Measurements from ENCODE around the gene UROD.
A peak's percentile ranks its signal among the peaks of the same experiment; 100 is the strongest.

Gene UROD

GRCh38 chr1:45009296-45009865 is 2.7 kb upstream of the UROD start:
- no peak for DNase-seq

GRCh38 chr1:45009956-45010854 is 1.8 kb upstream of the UROD start:
- peak; percentile 39 for DNase-seq

GRCh38 chr1:45010855-45011811 is 921 bp upstream of the UROD start, which contains the start of gene HECTD3:
Gene HECTD3 (minus strand): TSS chr1:45011324. CDS start chr1:45011257, 67 bp downstream.
- DNase-seq, result peak; percentile 42

GRCh38 chr1:45012639-45013278 is 705 bp downstream of the UROD start:
- DNase-seq, result no peak

GRCh38 chr1:45013551-45014209 is 1.6 kb downstream of the UROD start:
- DNase-seq, result no peak

GRCh38 chr1:45014321-45015028 is 2.4 kb downstream of the UROD start:
- peak; percentile 83 for DNase-seq

DNA sequence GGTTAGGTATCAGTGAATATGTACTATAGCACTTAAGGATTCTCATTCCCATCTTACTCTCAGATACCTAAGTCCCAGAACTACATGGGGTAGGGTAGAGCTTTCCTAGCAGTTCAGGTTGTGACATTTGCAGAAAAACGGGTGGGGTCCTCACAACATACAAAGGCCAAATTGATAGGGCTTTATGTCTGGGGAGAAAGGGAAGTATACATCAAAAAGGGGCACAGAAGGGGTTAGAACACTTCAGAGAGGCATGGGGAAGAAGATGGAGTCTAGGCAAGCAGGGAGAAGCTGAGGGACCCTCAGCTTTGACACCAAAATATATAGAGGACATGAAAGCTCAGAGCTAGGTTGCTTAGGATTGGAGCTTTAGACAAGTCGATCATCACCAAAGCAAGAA is 3.6 kb downstream of the UROD start:
- no peak for DNase-seq

DNA sequence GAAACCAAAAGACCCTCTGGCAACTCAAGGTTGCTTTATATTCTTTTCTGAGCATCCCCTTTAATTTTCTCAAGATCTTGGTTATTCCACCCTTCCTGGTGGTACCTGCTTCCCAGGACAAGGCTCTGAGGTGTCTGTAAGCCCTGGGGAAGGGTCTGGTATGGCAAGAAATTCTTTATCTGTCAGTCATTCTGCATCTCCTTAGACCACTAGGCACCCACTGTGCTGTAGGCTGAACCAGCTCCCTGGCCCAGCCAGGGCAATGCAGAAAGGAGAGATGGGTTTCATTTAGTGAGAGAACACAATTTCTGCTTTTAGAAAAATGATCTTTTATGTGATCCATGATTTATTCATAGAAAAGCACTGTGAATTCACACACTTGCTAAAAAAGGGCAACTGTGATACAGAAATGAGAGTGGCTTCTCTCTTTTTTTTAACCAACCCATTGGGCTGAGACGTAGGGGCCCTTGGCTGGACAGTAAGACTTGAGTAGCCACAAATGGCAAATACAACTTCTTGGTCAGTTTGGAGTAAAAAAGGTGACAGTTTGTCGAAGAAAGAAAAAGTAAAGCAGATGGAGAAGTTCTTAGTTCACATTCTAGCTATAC is 4.1 kb downstream of the UROD start:
- no peak for DNase-seq

- no peak for DNase-seq
Observed at GRCh38 chr1:45016767-45017166, 4.7 kb downstream of the UROD start.

DNA sequence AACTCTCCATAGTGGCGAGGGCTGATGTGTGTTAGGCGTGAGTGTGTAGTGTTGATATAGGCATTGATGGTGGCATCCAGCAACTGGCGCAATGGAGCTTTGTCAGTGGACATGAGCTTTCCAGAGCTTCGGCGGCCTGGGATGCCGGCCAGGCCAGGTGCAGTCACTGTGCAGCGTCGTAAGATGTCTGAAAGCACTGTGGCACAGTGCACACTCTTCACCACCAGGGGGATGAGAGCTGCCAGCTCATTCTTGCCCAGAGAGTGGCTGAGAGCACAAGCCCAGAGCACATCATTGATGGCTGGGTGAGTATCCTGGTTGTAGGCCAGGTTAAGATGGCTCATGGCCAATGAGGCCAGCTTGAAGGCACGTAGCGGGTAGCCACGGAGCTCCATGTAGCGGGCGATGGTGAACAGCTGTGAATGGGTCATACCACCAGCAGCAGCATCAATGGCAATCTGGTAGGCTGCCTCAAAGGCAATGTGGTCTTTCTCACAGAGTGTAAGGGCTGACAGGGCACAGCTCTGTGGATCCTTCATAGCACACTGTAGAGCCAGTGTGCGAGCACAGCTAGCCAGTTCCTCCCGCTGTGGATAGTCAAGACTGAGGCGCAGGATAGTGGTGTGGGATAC is 6.7 kb downstream of the UROD start:
- peak; percentile 97 for DNase-seq

DNA sequence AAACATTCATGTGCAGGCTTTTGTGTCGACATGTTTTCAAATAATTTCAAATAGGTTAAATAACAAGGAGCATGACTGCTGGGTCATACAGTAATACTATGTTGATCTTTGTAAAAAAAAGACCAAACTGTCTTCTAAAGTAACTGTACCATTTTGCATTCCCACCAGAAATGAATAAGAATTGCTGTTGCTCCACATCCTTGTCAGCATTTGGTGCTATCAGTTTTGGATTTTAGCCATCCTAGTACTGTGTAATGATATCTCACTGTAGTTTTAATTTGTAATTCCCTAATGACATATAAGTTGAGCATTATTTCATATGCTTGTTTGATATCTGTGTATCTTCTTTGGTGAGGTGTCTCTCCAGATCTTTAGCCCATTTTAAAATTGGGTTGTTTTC is 11.6 kb downstream of the UROD start:
- DNase-seq, result no peak

DNA sequence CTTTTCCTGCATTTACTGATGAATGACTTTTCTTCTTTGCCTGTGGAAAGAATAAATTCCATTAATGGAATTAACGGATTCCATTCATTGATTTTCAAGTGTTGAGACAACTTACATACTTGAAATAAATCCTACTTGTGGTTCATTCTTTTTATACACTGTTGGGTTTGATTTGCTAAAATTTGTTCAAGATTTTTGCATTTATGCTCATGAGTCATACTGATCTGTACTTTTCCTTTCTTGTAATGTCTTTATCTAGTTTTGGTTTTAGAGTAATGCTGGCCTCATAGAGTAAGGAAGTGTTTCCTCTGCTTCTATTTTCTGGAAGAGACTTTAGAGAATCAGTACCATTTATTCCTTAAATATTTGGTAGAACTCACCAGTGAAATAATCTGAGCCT is 14.4 kb downstream of the UROD start:
- DNase-seq, result no peak

GRCh38 chr1:45032837-45033236 is 20.8 kb downstream of the UROD start:
- no peak for DNase-seq

DNA sequence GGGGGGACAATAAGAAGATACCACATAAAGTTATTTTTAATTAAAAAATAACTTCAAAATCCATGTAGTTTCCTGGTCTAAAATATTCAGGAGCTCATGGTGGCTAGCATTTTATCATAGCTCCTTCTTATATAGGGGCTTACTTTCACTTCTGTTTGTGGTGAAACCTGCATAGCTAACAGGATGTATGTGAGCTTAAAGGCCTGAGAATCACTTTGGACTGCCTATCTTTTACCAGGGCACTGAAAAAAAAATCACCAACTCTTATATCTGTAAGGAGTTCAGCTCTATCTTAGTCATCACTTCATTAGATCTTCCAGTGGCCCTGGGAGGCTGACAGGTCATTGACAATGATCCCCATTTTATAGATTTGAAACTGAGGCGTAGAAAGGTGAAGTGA is 21.3 kb downstream of the UROD start:
- DNase-seq, result no peak

DNA sequence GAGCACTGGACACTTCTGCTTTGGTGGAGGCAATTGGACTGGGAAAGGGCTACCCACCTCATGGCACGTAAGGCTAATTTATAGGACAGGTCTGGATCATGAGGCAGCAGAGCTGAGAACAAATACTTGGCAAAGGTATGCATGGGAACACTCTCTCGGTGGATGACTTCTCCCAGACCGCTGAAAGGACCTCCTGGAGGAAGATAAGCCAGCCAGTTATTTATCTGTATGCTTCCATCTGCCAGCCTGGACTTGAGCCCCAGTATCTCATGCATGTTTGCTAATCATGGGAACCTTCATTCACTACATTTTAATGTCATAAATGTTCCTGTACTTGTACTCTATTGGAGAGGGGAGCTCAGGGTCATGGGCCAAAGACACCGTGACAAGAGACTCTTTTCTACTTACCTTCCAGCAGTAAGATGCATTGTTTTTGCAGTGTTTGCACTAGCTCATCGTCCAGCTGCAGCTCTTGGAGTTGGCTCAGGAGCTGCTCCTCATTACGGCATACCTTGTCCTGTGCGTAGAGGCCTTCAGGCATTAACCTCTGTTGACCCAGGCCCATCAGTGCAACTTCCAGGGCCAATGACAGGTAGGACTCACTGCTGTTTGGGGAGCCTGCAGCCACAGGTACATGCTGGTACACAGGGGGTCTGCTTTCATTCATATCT is 23.7 kb downstream of the UROD start:
- DNase-seq, result no peak

GRCh38 chr1:45037456-45037855 is 25.4 kb downstream of the UROD start:
- DNase-seq, result no peak

DNA sequence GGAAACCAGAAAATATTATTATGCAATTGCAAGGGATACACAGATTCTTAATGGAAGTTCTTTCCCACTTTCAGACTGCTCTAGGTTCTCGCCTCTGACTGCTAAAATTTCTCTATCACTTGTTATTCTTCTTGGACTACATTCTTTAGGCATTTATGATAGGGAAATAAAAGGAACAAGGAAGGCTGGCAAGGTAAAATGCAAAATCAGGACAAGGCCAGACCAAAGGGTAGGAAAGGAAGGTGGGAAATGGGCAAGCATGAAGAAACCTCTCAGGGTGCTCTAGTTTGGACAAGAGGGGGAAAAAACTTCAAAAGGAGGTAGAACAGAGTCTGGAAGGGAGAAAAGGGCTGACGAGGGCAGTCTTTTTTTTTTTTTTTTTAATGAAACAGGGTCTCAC is 26.2 kb downstream of the UROD start:
- no peak for DNase-seq

GRCh38 chr1:45038661-45039364 is 26.8 kb downstream of the UROD start:
- no peak for DNase-seq

GRCh38 chr1:45040297-45040696 is 28.2 kb downstream of the UROD start:
- DNase-seq, result no peak
